Mononuclear cell (primary cell): ENCODE measurements around the gene KREMEN1. TPM values are rescaled to one million over a fixed set of nuclear protein-coding genes. Genes with fewer than 3 reads are reported as not detected.
"Not testable (repeated sequence)": the region's sequence is repeated elsewhere in the genome, so short reads cannot be mapped to it uniquely, and the experiment has no call there.

ENCODE experiments used
- H3K27me3 ChIP-seq: 2 replicates; pipeline ENCODE4 v1.6.0; 2011; ENCODE audit warnings: low read length, control low read depth; ENCODE audit not compliant: insufficient read depth
- H3K4me1 ChIP-seq: 2 replicates; pipeline ENCODE4 v1.5.1; 2011; ENCODE audit warnings: mild to moderate bottlenecking, low read length, control low read depth; ENCODE audit not compliant: insufficient read depth
- H3K4me3 ChIP-seq: 2 replicates; pipeline ENCODE4 v1.5.1; 2011; ENCODE audit warnings: mild to moderate bottlenecking, low read length, moderate library complexity
- H3K9me3 ChIP-seq: 2 replicates; pipeline ENCODE4 v1.5.1; 2011; ENCODE audit warnings: low read depth, mild to moderate bottlenecking, control low read depth, low read length
- total RNA-seq: library from RNA; depleted of rRNA; stranded (reverse); fragments of >200 nt; gene quantifications from one replicate; pipeline ENCODE4 v1.2.3, GENCODE V29; 2012

KREMEN1 gene
- total RNA-seq, 1 donor: 0.42 TPM

DNA sequence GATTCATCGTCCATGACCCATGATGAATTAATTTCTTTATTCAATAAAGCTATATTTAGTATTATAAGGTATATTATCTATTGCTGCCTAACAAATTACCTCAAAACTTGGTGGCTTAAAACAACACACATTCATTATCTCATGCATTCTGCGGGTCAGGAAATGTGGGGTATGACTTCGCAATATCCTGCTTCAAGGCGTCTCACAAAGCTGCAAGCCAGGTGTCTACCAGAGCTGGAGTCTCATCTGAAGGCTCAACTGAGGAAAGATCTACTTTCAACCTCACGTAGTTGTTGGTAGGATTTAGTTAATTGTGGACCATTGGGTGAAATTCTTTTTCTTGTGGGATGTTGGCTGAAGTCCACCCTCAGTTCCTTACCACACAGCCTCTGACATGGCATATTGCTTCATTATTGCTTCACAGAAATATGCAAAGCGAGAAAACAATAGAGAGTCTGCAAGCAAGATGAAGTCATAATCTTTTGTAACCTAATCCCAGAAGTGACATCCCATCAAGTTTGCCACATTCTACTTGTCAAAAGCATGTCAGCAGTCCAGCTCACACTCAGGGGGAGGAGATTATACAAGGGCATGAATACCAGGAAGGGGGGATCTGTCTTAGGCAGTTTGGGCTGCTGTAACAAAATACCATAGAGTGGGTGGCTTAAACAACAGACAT, 45.1 kb downstream of the KREMEN1 start:
- H3K9me3 ChIP-seq: no peaks in the 10 kb centered on the region
- H3K27me3 ChIP-seq: no peaks in the 10 kb centered on the region
- peaks cover 21% of the 10 kb centered on the region for H3K4me1 ChIP-seq
- H3K4me3 ChIP-seq: no peak overlapping the region

DNA sequence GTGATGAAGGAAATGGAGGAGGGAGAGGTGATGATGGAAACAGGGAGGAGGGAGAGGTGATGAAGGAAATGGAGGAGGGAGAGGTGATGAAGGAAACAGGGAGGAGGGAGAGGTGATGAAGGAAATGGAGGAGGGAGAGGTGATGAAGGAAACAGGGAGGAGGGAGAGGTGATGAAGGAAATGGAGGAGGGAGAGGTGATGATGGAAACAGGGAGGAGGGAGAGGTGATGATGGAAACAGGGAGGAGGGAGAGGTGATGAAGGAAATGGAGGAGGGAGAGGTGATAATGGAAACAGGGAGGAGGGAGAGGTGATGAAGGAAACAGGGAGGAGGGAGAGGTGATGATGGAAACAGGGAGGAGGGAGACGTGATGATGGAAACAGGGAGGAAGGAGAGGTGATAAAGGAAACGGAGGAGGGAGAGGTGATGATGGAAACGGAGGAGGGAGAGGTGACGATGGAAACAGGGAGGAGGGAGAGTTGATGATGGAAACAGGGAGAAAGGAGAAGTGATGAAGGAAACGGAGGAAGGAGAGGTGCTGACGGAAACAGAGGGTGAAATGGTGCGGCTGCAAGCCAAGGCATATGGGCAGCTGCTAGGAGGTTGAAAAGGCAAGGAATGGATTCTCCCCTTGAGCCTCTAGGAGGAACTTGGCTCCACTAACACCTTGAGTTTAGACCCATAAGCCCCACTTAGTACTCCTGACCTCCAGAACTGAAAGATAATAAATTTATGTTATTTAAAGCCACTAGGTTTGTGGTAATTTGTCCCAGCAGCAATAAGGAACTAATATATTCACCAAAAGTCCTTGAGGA, 47.5 kb downstream of the KREMEN1 start:
- H3K27me3 ChIP-seq, H3K4me3 ChIP-seq, H3K9me3 ChIP-seq: not testable (repeated sequence)
- peaks cover 21% of the 10 kb centered on the region for H3K4me1 ChIP-seq

DNA sequence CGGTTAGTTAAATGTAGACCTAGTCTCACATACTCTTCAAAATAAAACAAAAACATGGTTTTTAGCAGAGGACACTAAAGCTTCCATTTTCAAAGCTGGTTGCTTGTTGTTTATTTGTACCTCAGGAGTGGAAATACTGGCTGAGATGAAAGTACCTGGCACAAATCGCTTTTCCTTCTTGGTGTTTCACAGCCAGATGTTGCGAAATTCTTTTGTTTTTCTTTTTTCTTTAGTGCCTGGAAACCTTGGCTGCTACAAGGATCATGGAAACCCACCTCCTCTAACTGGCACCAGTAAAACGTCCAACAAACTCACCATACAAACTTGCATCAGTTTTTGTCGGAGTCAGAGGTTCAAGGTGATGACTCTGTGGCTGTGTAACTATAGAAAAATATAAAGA, 48.3 kb downstream of the KREMEN1 start:
- H3K4me3 ChIP-seq: no peak overlapping the region
- peaks cover 21% of the 10 kb centered on the region for H3K4me1 ChIP-seq
- no peaks in the 10 kb centered on the region for H3K27me3 ChIP-seq
- H3K9me3 ChIP-seq: no peaks in the 10 kb centered on the region

GRCh38 chr22:29122041-29122440, 49.2 kb downstream of the KREMEN1 start:
- no peaks in the 10 kb centered on the region for H3K27me3 ChIP-seq
- no peak overlapping the region for H3K4me3 ChIP-seq
- no peaks in the 10 kb centered on the region for H3K9me3 ChIP-seq
- H3K4me1 ChIP-seq: peaks cover 15% of the 10 kb centered on the region

GRCh38 chr22:29124777-29125442, 52.1 kb downstream of the KREMEN1 start:
- no peaks in the 10 kb centered on the region for H3K9me3 ChIP-seq
- H3K4me1 ChIP-seq: no peaks in the 10 kb centered on the region
- no peaks in the 10 kb centered on the region for H3K27me3 ChIP-seq
- no peak overlapping the region for H3K4me3 ChIP-seq

DNA sequence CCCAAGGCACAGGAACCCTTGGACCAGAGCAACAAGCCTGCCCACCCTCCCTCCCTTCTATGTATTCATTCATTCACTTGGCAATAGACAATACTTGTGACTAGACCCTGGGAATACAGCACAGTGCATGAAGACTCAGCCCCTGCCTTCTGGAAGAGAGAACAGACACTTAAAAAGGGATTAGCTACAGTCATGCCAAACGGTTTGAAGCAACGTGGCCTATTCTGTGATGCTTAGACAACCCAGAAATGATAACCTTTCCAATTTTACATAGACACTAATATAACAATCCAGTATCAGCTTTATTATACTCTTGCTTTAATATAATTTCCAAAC, 52.6 kb downstream of the KREMEN1 start:
- Histone ChIP-seq H3K27me3 (no peaks in the 10 kb centered on the region), H3K9me3 (no peaks in the 10 kb centered on the region), H3K4me3 (no peak overlapping the region)

GRCh38 chr22:29125844-29126243, 53.0 kb downstream of the KREMEN1 start:
- H3K4me3 ChIP-seq: no peak overlapping the region
- no peaks in the 10 kb centered on the region for H3K4me1 ChIP-seq
- no peaks in the 10 kb centered on the region for H3K9me3 ChIP-seq
- no peaks in the 10 kb centered on the region for H3K27me3 ChIP-seq

More for the DNA sequence above, 52.6 kb downstream of the KREMEN1 start:
- H3K4me1 ChIP-seq: no peaks in the 10 kb centered on the region

DNA sequence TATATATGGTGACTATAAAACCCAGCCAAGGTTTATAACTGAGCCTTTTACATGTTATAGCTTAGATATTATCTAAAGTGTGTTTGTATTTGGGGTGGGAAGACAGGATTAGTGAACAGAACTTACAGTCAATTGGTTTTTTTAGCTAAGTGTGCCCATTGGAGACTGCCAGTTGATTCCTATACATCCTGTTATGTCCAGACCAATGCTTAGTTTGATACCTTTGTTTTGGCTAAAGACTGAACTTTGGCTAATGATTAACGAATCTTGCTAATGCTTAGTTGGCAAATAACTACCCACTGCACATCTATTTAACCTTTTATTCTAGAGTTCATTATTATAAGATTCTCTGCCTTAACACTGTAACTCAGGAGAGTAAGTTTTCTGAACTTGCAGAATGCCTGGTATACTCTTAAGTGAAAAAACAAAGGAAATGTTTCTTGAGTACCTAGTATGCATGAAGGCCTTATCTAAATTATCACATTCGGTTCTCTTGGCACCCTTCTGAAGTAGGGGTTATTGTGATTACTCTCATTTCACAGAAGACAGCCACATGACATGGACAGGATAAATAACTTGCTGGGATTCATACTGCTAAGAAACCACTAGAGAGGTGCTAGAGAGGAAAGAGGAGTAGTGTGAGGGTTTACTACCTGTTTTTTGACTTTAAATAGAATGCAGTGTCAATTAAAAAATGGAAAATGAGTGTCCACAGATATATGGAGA, 54.0 kb downstream of the KREMEN1 start:
- no peak overlapping the region for H3K4me3 ChIP-seq
- H3K4me1 ChIP-seq: no peaks in the 10 kb centered on the region
- no peaks in the 10 kb centered on the region for H3K27me3 ChIP-seq
- H3K9me3 ChIP-seq: no peaks in the 10 kb centered on the region

DNA sequence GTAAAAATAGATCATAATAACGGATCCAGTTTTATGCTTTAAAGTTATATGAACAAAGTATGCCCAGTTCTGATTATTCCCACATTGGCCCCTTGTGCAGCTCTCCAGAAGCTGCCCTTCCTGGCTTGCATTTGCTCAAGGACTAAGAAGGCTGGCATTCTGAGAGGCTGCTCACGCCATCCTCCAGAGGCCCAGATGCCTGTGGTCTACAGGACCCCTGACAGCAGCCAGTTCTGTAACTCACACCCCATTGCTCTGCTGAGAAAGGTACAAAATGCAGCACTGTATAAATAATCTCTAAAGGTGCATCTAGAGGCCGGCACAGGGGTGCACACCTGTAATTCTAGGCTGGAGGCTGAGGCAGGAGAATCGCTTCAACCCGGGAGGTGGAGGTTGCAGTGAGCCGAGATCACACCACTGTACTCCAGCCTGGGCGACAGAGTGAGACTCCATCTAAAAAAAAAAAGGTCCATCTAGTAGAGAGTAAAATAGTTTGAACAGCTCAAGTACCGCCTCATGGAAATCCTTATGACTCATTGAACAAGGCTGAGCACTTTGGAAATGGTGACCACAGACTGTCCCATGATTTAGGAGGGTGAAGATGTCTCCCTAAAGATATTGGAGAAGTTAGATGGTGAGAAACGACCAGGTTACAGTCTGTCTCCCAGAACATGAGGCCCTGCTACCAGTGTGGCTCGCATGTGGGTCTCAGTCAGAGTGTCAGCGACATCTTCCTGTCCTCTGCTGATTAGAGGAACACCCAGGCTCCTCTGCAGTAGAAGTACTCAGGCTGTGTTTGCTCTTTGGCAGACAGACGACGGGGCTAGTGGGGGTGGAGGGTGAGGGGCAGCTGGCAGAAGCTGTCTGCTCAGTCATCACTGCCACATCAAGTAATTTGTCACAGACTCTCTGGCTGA, 56.3 kb downstream of the KREMEN1 start:
- Histone ChIP-seq H3K4me1 (no peaks in the 10 kb centered on the region), H3K27me3 (no peaks in the 10 kb centered on the region), H3K4me3 (no peak overlapping the region), H3K9me3 (no peaks in the 10 kb centered on the region)

DNA sequence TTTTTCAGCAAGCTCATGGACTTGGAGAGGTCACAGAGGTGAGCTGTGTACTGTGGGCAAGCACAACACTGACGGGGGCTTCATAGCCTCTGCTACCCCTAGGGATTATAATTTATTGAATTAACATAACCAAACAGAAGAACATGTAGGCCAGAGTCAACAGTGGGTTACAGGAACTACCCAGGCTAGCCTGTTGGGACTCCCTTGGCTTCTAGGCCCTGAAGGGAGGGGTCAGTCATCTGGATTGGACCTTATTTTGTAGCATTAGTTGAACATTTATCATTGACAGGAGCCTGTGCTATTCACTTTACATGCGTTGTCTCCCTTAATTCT, 56.9 kb downstream of the KREMEN1 start:
- H3K27me3 ChIP-seq: no peaks in the 10 kb centered on the region
- H3K4me3 ChIP-seq: no peak overlapping the region
- no peaks in the 10 kb centered on the region for H3K4me1 ChIP-seq
- no peaks in the 10 kb centered on the region for H3K9me3 ChIP-seq

- H3K4me1 ChIP-seq: no peaks in the 10 kb centered on the region
- no peak overlapping the region for H3K4me3 ChIP-seq
- H3K27me3 ChIP-seq: no peaks in the 10 kb centered on the region
- no peaks in the 10 kb centered on the region for H3K9me3 ChIP-seq
Measured at GRCh38 chr22:29130476-29130875, 57.6 kb downstream of the KREMEN1 start.

DNA sequence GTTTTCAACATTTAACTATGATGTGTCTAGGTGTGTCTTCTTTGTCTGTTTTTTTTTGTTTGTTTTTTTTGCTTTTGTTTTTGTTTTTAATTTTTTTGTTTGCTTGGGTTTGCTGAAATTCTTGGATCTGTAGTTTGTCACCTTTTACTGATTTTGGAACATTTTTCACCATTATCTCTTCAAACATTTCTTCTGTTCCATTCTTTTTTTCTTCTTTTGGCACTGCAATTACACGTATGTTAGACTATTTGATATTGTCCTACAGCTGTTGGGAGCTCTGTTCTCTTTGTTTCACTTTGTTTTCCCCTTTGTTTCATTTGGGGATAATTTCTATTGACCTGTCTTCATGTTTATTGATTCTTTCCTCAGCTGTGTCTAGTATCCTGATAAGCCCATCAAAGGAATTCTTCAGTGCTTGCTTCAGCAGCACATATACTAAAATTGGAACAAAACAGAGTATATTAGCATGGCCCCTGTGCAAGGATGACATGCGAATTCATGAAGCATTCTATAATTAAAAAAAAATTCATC, 60.8 kb downstream of the KREMEN1 start:
- H3K4me3 ChIP-seq: no peak overlapping the region
- H3K9me3 ChIP-seq: no peaks in the 10 kb centered on the region
- no peaks in the 10 kb centered on the region for H3K4me1 ChIP-seq
- no peaks in the 10 kb centered on the region for H3K27me3 ChIP-seq

DNA sequence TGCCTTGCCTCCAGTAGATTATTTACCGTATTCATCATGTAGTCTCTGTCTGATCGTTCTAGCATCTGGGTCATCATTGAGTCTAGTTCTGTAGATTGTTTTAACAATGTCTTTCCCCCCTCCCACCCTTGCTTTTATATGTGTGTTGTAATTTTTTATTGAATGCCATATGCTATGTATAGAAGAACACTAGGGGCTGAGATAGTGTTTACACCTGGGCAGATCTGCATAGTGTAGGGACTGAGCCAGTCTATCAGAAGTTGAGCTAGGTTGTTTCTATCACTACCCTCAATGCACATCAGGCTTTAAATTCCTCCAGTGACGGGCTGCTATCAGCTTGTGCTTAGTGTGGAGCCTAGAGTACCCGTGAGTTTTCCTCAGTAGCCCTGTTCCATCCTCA, 61.6 kb downstream of the KREMEN1 start:
- H3K27me3 ChIP-seq: no peaks in the 10 kb centered on the region
- no peaks in the 10 kb centered on the region for H3K9me3 ChIP-seq
- no peaks in the 10 kb centered on the region for H3K4me1 ChIP-seq
- H3K4me3 ChIP-seq: no peak overlapping the region
